OCI-LY7 (cell line): ENCODE data around the gene APH1A. TPM values are rescaled to one million over a fixed set of nuclear protein-coding genes. Genes with fewer than 3 reads are reported as not detected.
"Not testable (repeated sequence)": the region's sequence is repeated elsewhere in the genome, so short reads cannot be mapped to it uniquely, and the experiment has no call there.

Experiments used
- BruUV-seq: library from RNA; stranded (reverse); fragments of 400-500 nt; replicated peaks from 2 replicates; lab custom pipeline; 2021; lab: Mats Ljungman, UMichigan
- CTCF ChIA-PET: fragments of 300-600 bp; sonication (Branson Sonifier 250); formaldehyde crosslinking; loops from one replicate; lab custom pipeline; 2022; ENCODE audit warnings: antibody characterized with exemption; ENCODE audit not compliant: unreplicated experiment; lab: Charles Lee
- POLR2A ChIA-PET: fragments of 300-600 bp; sonication (Branson Sonifier 250); formaldehyde crosslinking; loops from one replicate; lab custom pipeline; 2022; ENCODE audit warnings: antibody characterized with exemption; lab: Charles Lee
- DNase-seq: peaks from one replicate; pipeline ENCODE4 v3.0.0-alpha.2; 2015; ENCODE audit warnings: low spot score
- H2AFZ ChIP-seq: fragments of 200-600 bp; sonication (generic), shearing (Covaris generic); 2 replicates; pipeline ENCODE4 v1.6.1; 2014; ENCODE audit warnings: mild to moderate bottlenecking, antibody characterized with exemption, low read length, moderate library complexity
- H3K27ac ChIP-seq: fragments of 200-600 bp; sonication (generic); 2 replicates; pipeline ENCODE4 v1.5.1; 2014; ENCODE audit warnings: mixed run types, low read depth, mild to moderate bottlenecking, moderate library complexity, low read length, inconsistent platforms; ENCODE audit not compliant: poor library complexity, severe bottlenecking
- H3K36me3 ChIP-seq: fragments of 200-600 bp; sonication (generic); 2 replicates; pipeline ENCODE4 v1.6.1; 2014; ENCODE audit warnings: mild to moderate bottlenecking, antibody characterized with exemption, low read length, moderate library complexity, mixed read lengths; ENCODE audit not compliant: insufficient read depth
- H3K4me1 ChIP-seq: fragments of 200-600 bp; sonication (generic); 2 replicates; pipeline ENCODE4 v1.5.1; 2014; ENCODE audit warnings: mild to moderate bottlenecking, low read length; ENCODE audit not compliant: insufficient read depth, poor library complexity, severe bottlenecking
- H3K4me2 ChIP-seq: fragments of 200-600 bp; sonication (generic); 2 replicates; pipeline ENCODE4 v1.6.1; 2014; ENCODE audit warnings: mild to moderate bottlenecking, low read length
- H3K4me3 ChIP-seq: fragments of 200-600 bp; sonication (generic); 2 replicates; pipeline ENCODE4 v1.5.1; 2014; ENCODE audit warnings: mild to moderate bottlenecking, low read depth, low read length; ENCODE audit not compliant: poor library complexity, severe bottlenecking
- H3K79me2 ChIP-seq: fragments of 200-600 bp; sonication (generic); 2 replicates; pipeline ENCODE4 v1.6.1; 2016; ENCODE audit warnings: low read depth, mild to moderate bottlenecking, low read length, moderate library complexity, mixed read lengths; ENCODE audit not compliant: insufficient read depth
- H3K9me2 ChIP-seq: fragments of 200-600 bp; sonication (generic); 2 replicates; pipeline ENCODE4 v1.6.1; 2016; ENCODE audit warnings: mild to moderate bottlenecking, low read length, mixed read lengths; ENCODE audit not compliant: insufficient read depth
- H3K9me3 ChIP-seq: fragments of 200-600 bp; sonication (generic); 2 replicates; pipeline ENCODE4 v1.6.1; 2014; ENCODE audit warnings: mild to moderate bottlenecking, mixed run types, low read length, mixed read lengths
- H4K20me1 ChIP-seq: fragments of 200-600 bp; sonication (generic); 2 replicates; pipeline ENCODE4 v1.6.1; 2014; ENCODE audit warnings: mild to moderate bottlenecking, antibody characterized with exemption, low read length, moderate library complexity, mixed read lengths; ENCODE audit not compliant: insufficient read depth
- EZH2phosphoT487 ChIP-seq: fragments of 200-600 bp; sonication (generic); IDR thresholded peaks from 2 replicates; pipeline ENCODE4 v1.6.1; 2018; ENCODE audit warnings: low read depth, borderline replicate concordance, mild to moderate bottlenecking, mixed run types, antibody characterized with exemption, low read length, moderate library complexity, mixed read lengths
- intact Hi-C: fragments of 100-400 bp; cut with micrococcal nuclease; formaldehyde crosslinking; loops from one replicate; pipeline ENCODE4 v1.10.0; 2022; ENCODE audit not compliant: unreplicated experiment
- total RNA-seq, 2 experiments: library from RNA; depleted of rRNA in 1 of 2; stranded (reverse); fragments of >200 nt in 1 of 2; shearing (Covaris generic) in 1 of 2; gene quantifications; 2 replicates each; pipeline ENCODE4 v1.2.3, GENCODE V29; 2014 to 2022
- TF ChIP-seq, protein P1 (sequence below): fragments of 200-600 bp; sonication (generic); conservative IDR thresholded peaks from 2 replicates; pipeline ENCODE4 v1.5.1; 2014; ENCODE audit warnings: mild to moderate bottlenecking, antibody characterized with exemption, low read length, moderate library complexity, mixed read lengths

APH1A gene
- total RNA-seq, 2 experiments from 2014 or later, result 113 to 124 TPM

- POLR2A ChIA-PET, result no interaction called here
- intact Hi-C loops, result no loop called here
Measured at GRCh38 chr1:150309758-150310508, 41.1 kb upstream of the APH1A start.

DNA sequence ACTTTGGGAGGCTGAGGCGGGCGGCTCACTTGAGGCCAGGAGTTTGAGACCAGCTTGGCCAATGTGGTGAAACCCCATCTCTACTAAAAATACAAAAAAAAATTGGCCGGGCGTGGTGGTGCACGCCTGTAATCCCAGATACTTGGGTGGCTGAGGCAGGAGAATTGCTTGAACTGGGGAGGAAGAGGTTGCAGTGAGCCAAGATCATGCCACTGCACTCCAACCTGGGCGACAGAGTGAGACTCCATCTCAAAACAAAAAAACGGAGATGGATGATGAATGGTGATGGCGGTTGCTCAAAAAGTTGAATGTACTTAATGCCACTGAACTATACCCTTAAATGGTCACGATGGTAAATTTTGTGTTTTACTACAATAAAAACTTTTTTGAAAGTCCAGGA lies 39.8 kb upstream of the APH1A start:
- intact Hi-C loops, result not testable (repeated sequence)

More at GRCh38 chr1:150309758-150310508, 41.1 kb upstream of the APH1A start:
- Histone ChIP-seq H3K4me1 (no peaks in the 10 kb centered on the region), H3K4me2 (no peak overlapping the region), H3K27ac (no peak overlapping the region), H3K4me3 (no peak overlapping the region), H4K20me1 (no peaks in the 10 kb centered on the region), H3K9me2 (no peaks in the 10 kb centered on the region), H3K36me3 (peaks cover 33% of the 10 kb centered on the region), H3K9me3 (no peaks in the 10 kb centered on the region), H2AFZ (no peak overlapping the region), H3K79me2 (no peaks in the 10 kb centered on the region)
- no peak for DNase-seq
- TF ChIP-seq EZH2phosphoT487, result no peak
- TF ChIP-seq, protein P1, sequence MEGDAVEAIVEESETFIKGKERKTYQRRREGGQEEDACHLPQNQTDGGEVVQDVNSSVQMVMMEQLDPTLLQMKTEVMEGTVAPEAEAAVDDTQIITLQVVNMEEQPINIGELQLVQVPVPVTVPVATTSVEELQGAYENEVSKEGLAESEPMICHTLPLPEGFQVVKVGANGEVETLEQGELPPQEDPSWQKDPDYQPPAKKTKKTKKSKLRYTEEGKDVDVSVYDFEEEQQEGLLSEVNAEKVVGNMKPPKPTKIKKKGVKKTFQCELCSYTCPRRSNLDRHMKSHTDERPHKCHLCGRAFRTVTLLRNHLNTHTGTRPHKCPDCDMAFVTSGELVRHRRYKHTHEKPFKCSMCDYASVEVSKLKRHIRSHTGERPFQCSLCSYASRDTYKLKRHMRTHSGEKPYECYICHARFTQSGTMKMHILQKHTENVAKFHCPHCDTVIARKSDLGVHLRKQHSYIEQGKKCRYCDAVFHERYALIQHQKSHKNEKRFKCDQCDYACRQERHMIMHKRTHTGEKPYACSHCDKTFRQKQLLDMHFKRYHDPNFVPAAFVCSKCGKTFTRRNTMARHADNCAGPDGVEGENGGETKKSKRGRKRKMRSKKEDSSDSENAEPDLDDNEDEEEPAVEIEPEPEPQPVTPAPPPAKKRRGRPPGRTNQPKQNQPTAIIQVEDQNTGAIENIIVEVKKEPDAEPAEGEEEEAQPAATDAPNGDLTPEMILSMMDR, result no peak
- CTCF ChIA-PET, result no interaction called here
- BruUV-seq, result TSS peak; percentile 62

DNA sequence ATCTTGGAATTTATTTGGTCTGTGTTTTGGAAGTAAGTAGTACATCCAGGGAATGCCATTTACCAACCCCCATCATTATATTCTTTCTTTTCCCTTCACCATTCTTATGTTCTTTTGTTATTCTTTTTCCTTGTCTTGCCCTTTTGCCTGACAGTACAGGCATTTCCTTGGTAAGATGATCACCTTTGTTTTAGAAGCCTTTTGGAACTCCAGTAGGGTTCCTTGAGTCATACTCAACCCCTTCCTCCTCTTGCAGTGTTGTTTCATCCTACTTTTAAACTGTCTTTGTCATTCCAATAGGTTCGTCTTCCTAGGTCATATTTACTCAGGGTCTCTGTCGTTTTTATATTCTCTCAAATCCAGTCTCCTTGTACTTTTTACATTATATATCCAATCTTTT lies 34.1 kb upstream of the APH1A start:
- Histone ChIP-seq H3K4me1 (no peaks in the 10 kb centered on the region), H3K79me2 (no peaks in the 10 kb centered on the region), H3K27ac (no peak overlapping the region), H3K9me2 (no peaks in the 10 kb centered on the region), H3K36me3 (peaks cover 70% of the 10 kb centered on the region), H4K20me1 (no peaks in the 10 kb centered on the region), H3K4me3 (no peak overlapping the region), H2AFZ (no peak overlapping the region), H3K4me2 (no peak overlapping the region), H3K9me3 (no peaks in the 10 kb centered on the region)
- intact Hi-C loops, result no loop called here
- no TSS peak for BruUV-seq
- no peak for DNase-seq
- ChIA-PET POLR2A (interaction anchor here (0.9 kb wide), 1 partner anchor 242 kb away, joined by 4 read pairs; no protein-coding TSS in a partner anchor), CTCF (interaction anchor here (0.5 kb wide), 2 partner anchors 15 to 114 kb away, joined by 3 to 4 read pairs; no protein-coding TSS in a partner anchor)
- TF ChIP-seq, protein P1, result no peak
- no peak for TF ChIP-seq EZH2phosphoT487

More for the DNA sequence above, 39.8 kb upstream of the APH1A start:
- H4K20me1 ChIP-seq, POLR2A ChIA-PET, H3K4me2 ChIP-seq, H2AFZ ChIP-seq, BruUV-seq, H3K4me1 ChIP-seq, H3K27ac ChIP-seq, DNase-seq, H3K4me3 ChIP-seq, H3K79me2 ChIP-seq, CTCF ChIA-PET, H3K9me3 ChIP-seq, H3K9me2 ChIP-seq: not testable (repeated sequence)
- peaks cover 42% of the 10 kb centered on the region for H3K36me3 ChIP-seq
